ENCODE results near the gene AP2M1. TPM values are rescaled to one million over a fixed set of nuclear protein-coding genes. Genes with fewer than 3 reads are reported as not detected.

AP2M1 gene
- polyA plus RNA-seq, 1 donor (not counting 4 experiments of a cell fraction or from before 2014, with no cell fraction given), result 431 TPM

GRCh38 chr3:184227481-184227935, 52.9 kb downstream of the AP2M1 start:
- no peak overlapping the region for H2AFZ ChIP-seq (ENCODE audit: control insufficient read depth, low read length)
- no peaks in the 10 kb centered on the region for H4K20me1 ChIP-seq (ENCODE audit: control insufficient read depth, extremely low read depth, insufficient read depth, low read length)
- no peak for DNase-seq (ENCODE audit: low read depth, low spot score)
- TF ChIP-seq EZH2 (IDR thresholded peaks at IDR 0.05; ENCODE audit: low read length), result no peak
- peak; percentile 59 to 93 (median 85) for TF ChIP-seq CTCF (optimal IDR thresholded peaks at IDR 0.05 in 1 of 3, IDR thresholded peaks at IDR 0.05 in 1 of 3, conservative IDR thresholded peaks at IDR 0.05 in 1 of 3; ENCODE audit: extremely low read depth in 1 of 3, insufficient read depth in 2 of 3, low read length in 3 of 3)
- no peaks in the 10 kb centered on the region for H3K9me1 ChIP-seq (ENCODE audit: control insufficient read depth, extremely low read depth, insufficient read depth, low read length)
- H3K36me3 ChIP-seq (ENCODE audit: control insufficient read depth in 2 of 2, extremely low read depth in 1 of 2, insufficient read depth in 2 of 2, low read length in 2 of 2), result no peaks in the 10 kb centered on the region
- H3K4me1 ChIP-seq (ENCODE audit: control insufficient read depth, extremely low read depth, insufficient read depth, low read length), result peaks cover 3% of the 10 kb centered on the region
- no peak overlapping the region for H3K27ac ChIP-seq (ENCODE audit: control insufficient read depth, insufficient read depth, low read length)
- no peak overlapping the region for H3K4me2 ChIP-seq (ENCODE audit: control insufficient read depth, extremely low read depth, insufficient read depth, low read depth, low read length)
- H3K79me2 ChIP-seq (ENCODE audit: control insufficient read depth, insufficient read depth, low read length), result no peaks in the 10 kb centered on the region
- H3K9ac ChIP-seq (ENCODE audit: control insufficient read depth, extremely low read depth, insufficient read depth, low read length), result no peak overlapping the region
- FAIRE-seq, result no peak
- dilution Hi-C loops (cut with MboI; ENCODE audit: extremely low pct_ligation_motif_present, low sequenced_read_pairs), result no loop called here
- no peaks in the 10 kb centered on the region for H3K9me3 ChIP-seq (ENCODE audit: control insufficient read depth, low read depth, low read length)
- H3K27me3 ChIP-seq (ENCODE audit: control insufficient read depth, extremely low read depth, insufficient read depth, low read length), result peaks cover 54% of the 10 kb centered on the region
- H3K4me3 ChIP-seq (ENCODE audit: control insufficient read depth in 2 of 3, extremely low read depth in 1 of 3, insufficient read depth in 2 of 3, low read depth in 1 of 3, low read length in 3 of 3), result no peak overlapping the region

- no peak for FAIRE-seq
- dilution Hi-C loops (cut with MboI; ENCODE audit: extremely low pct_ligation_motif_present, low sequenced_read_pairs), result no loop called here
- Histone ChIP-seq H3K27me3 (ENCODE audit: control insufficient read depth, extremely low read depth, insufficient read depth, low read length) (peaks cover 61% of the 10 kb centered on the region), H3K36me3 (ENCODE audit: control insufficient read depth in 2 of 2, extremely low read depth in 1 of 2, insufficient read depth in 2 of 2, low read length in 2 of 2) (no peaks in the 10 kb centered on the region), H3K79me2 (ENCODE audit: control insufficient read depth, insufficient read depth, low read length) (no peaks in the 10 kb centered on the region), H3K4me2 (ENCODE audit: control insufficient read depth, extremely low read depth, insufficient read depth, low read depth, low read length) (no peak overlapping the region), H3K4me3 (ENCODE audit: control insufficient read depth in 2 of 3, extremely low read depth in 1 of 3, insufficient read depth in 2 of 3, low read depth in 1 of 3, low read length in 3 of 3) (no peak overlapping the region), H3K27ac (ENCODE audit: control insufficient read depth, insufficient read depth, low read length) (no peak overlapping the region), H4K20me1 (ENCODE audit: control insufficient read depth, extremely low read depth, insufficient read depth, low read length) (no peaks in the 10 kb centered on the region), H3K9me1 (ENCODE audit: control insufficient read depth, extremely low read depth, insufficient read depth, low read length) (no peaks in the 10 kb centered on the region), H2AFZ (ENCODE audit: control insufficient read depth, low read length) (no peak overlapping the region), H3K4me1 (ENCODE audit: control insufficient read depth, extremely low read depth, insufficient read depth, low read length) (peaks cover 3% of the 10 kb centered on the region), H3K9me3 (ENCODE audit: control insufficient read depth, low read depth, low read length) (no peaks in the 10 kb centered on the region), H3K9ac (ENCODE audit: control insufficient read depth, extremely low read depth, insufficient read depth, low read length) (no peak overlapping the region)
- TF ChIP-seq CTCF (optimal IDR thresholded peaks at IDR 0.05 in 1 of 3, IDR thresholded peaks at IDR 0.05 in 1 of 3, conservative IDR thresholded peaks at IDR 0.05 in 1 of 3; ENCODE audit: extremely low read depth in 1 of 3, insufficient read depth in 2 of 3, low read length in 3 of 3) (peak in 1 of 3 experiments; percentile 5), EZH2 (IDR thresholded peaks at IDR 0.05; ENCODE audit: low read length) (peak; percentile 59)
- no peak for DNase-seq (ENCODE audit: low read depth, low spot score)
These were observed 53.9 kb downstream of the AP2M1 start for GRCh38 chr3:184228376-184229137.
